Left renal cortex interstitium (tissue), 4 donors: ENCODE measurements around the gene ZNF48. TPM values are rescaled to one million over a fixed set of nuclear protein-coding genes. Genes with fewer than 3 reads are reported as not detected.

Experiments used
- DNase-seq, 4 donors: peaks; one replicate each; pipeline ENCODE4 v3.0.0-alpha.2; 2013; ENCODE audit warnings: low read depth in 4 of 4, low spot score in 2 of 4, missing footprints in 1 of 4
- polyA plus RNA-seq, 4 donors: library from polyadenylated mRNA; unstranded; fragments of 120-200 nt; gene quantifications; one replicate each; pipeline ENCODE4 v1.2.1, GENCODE V29; 2013; ENCODE audit not compliant: insufficient read length in 4 of 4

Gene ZNF48
- polyA plus RNA-seq, 4 donors: 11.7 to 17.5 (median 13.7) TPM

DNA sequence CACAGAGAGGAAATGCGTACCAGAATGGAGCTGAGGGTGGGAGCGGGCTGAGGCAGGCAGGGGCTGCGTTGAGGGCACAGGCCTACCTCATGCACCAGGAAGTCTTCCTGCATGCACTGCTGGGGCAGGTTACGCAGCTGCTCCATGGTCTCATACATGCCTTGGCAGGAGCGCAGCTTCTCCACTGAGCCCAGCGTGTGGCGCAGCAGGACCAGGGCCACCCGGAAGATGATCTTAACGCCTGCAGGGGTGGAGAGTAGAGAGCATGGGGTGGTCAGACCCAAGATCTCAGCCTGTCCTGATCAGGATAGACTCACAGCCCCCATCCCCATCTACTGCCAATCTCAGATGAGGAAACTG, 36.7 kb upstream of the ZNF48 start:
- DNase-seq: no peak

DNA sequence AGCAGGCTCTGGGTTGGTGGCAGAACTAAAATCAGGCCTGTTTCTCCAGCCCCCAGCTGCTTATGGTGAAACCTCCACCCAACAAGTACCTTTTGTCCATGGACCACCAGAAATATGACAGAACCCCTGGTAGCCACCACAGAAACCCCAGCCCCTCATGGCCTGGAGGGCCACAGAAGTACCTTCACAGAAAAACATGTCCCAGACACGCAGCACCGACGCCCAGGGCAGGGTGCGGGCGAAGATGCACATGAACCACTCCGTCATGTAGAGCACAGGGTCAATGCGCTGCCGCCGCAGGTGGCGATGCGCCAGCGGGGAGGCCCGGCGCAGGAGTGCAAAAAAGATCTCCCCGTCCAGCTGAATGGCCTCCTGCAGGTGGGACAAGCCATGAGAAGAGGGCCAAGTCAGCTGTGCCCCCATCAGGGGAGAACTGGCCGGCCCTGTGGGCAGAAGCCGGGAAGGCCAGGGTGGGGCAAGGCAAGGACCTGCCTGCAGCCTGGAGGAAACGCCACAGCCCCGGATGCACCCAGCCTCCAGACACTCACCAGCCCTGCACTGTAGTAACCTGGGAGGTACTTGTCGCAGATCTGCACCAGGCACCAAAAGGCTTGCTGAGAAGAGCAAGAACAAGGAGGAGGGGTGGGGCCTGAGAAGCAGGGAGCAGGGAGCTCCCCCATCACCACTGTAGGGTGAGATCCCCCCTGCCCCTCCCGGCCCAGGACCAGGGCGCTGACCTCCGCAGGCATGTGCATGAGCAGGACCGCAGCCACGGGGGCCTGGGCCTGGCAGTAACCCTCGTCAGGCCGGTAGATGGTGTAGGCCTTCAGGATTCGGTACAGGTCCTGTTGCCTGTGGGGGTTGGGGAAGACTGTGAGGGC, 36.0 kb upstream of the ZNF48 start:
- no peak for DNase-seq

DNA sequence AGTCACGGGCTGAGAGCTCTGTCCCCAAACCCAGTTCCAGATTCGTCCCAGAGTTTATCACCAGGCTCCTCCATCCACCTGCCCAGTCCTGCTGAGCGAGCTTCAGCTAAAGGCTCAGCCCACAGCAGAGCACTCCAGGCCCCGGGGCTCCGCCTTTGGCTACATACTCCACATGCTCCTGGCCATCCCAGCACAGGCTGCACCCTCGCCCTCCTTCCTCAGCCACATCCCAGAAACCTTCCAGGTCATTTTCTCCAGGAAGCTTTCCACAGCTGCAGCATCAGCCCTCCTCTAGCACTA, 35.4 kb upstream of the ZNF48 start:
- DNase-seq: no peak

DNA sequence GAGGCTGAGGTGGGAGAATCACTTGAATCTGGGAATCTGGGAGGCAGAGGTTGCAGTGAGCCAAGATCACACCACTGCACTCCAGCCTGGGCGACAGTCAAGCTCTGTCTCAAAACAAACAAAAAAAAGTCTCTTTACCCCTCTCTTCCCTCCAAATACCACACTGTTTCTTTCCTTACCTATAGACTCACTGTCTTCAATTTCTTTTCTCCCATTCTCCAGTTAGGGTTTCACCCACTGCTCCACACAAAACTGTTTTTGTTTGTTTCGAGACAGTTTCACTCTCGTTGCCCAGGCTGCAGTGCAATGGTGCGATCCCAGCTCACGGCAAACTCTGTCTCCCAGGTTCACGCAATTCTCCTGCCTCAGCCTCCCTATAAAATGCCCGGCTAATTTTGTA, 34.0 kb upstream of the ZNF48 start:
- DNase-seq: no peak

DNA sequence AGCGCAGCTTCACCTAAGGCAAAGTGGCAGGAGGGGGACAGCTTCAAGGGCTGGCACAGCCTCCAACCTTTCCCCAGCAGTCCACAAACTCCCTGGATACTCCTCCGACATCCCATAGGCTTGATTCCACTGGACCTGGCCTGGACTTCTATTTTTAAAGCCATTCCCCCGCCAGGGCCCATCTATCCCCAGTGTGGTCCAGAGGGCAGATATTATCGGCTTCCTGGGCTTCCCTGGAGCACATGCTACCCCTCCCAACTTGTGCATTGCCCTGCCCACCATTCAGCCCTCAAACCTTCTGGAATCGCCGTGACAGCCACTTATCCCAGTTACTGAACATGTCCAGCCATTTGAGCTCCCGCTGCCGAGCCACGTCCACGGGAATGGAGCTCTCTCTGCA, 30.0 kb upstream of the ZNF48 start:
- no peak for DNase-seq

DNA sequence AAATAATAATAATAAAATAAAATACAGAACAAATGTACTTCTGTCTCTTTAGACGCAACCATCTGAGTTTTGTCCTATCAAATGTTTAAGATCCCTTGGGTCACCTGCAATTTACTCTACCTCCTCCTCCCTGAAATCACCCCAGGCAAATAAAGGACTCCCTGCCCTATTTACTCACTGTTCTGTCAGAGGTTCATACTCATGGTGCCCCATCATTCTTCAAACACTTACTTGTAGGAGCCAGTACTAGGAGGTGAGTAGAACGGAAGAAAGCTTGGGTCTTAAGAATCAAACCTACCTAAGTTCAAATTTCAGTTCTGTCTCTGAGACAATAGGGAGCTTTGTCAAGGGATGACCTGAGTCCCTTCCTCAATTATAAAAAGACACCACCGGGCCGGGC, 28.7 kb upstream of the ZNF48 start:
- no peak for DNase-seq

DNA sequence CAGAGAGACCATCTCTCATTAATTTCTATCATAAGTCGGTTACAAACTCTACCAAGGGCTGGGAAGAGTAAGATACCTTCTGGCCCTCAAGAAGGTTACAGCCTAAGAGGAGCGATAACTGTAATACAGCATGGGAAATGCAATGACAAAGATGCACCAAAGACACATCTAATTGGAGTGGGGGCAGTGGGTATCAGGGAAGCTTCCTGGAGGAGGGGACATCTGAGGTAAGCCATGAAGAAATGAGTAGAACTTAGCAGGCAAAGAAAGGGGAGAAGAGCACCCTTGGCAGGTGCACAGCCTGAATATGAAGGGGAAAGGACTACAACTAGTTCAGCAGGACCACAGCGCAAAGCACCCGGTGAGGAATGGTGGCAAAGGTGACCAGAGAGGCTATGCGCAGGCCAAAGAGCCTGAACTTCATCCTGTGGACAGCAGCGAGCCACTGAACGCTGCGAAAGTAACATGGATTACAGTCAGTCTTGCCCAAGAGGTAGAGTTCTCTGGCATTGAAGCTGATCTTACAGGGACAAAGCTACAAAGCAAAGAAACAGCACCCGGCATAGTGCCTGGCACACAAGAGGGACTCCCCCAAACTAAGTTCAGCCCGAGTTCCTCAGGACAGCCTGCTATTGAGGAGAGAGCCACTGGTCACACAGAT, 27.7 kb upstream of the ZNF48 start:
- no peak for DNase-seq

DNA sequence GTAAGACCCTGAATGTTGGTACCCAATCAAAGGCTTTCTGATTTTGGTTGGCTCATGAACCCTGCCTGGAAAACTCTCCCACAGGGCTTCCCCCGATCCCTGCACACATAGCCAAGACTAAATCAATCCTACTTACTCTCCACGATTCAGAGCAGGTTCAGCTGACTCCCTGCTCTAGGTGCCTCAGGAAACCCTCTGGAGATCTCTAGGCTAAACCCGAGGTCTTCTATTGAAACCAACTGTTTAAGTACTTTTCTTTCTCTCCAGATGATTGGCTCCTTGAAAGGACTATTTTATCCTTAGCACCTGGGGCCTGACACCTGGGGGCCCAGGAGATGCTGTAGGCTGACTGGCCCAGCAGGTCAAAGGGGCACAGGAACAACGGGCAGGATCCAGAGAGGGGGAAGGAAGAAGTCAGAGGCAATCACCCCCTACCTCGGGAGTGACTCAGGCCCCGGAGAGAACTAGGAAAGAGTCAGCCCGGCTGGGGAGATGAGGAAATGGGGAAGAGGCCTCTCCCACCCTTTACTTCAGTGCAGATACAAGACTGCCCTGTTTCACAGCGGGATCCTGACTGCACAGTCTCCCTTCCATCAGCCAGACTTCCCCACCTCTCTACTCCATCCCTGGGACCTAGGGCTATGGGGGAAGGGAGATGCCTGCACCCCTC, 27.0 kb upstream of the ZNF48 start:
- no peak for DNase-seq

DNA sequence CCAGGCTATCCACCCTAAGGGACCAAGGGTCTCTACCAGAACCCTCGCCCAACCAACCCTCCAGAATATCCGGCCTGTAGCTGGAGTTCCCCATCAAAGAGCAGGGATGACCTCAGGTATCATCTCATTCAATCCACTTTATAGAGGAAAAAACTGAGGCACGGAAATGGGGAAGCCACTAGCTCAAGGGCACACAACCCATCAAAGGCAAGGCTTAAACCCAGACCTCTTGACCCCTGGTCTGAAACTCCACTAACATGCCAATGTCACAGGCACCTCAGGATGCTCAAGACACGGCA, 26.5 kb upstream of the ZNF48 start:
- no peak for DNase-seq

DNA sequence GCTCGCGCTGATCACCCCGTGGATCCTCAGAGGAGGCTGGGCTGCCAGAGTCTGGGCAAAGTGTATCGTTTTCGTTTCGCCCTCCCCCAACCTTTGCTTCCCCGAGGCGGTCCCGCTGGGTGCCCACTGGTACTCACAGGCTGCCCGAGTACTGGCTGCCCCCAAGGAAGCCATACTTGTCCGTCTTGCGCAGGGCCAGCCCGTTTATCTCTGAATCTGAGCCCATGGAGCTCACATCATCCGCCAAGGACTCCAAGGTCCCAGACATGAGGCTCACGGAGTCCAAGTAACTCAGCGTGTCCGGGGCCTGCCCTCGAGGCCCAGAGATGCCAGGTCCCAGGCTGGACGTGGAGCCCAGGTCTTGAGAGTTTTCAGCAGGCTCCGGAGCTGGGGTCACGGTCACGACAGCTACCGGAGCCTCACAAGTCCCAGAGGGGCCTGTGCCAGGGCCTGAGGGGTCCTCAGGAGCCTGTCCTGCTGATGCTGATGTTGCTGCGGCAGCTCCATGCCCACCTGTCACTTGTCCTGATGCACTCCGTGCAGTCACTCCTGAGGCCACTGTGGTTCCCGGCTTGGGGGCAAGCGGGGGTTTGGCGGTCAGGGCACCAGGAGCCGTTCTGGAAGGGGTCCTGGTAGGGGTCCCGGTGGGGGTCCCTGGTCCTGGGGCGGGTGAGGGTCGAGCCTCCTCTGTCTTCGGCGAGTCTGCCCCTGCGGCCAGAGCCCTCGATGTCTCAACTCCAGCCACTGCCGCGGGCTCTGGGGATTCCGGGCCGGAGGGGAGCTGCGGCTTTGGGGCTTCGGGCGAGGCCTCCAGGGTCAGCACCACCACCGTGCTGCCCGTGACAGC, 25.9 kb upstream of the ZNF48 start:
- no peak for DNase-seq

DNA sequence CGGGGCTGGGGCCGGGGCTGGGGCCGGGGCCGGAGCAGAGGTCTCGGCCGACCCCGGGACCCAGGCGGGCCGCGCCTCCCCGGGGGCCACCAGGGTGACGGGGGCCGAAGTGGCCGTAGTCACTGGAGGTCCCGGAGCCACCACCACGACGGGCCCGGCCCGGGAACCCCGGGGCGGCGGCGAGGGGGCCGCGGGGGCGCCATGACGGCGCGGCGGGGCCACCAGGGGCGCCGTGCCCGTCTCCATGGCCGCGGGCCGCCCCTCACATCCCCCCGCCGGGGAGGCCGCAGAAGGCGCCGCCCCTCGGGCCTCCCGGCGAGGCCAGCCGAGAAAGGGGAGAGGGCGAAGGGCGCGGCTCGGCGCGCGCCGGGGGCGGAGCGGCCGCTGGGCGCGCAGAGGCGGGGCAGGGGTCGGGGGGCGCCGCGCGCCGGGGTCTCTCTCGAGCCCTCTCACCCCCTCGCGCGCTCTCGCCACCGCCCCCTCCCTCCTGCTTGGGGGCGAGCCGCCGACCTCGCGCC, 25.2 kb upstream of the ZNF48 start:
- no peak for DNase-seq

DNA sequence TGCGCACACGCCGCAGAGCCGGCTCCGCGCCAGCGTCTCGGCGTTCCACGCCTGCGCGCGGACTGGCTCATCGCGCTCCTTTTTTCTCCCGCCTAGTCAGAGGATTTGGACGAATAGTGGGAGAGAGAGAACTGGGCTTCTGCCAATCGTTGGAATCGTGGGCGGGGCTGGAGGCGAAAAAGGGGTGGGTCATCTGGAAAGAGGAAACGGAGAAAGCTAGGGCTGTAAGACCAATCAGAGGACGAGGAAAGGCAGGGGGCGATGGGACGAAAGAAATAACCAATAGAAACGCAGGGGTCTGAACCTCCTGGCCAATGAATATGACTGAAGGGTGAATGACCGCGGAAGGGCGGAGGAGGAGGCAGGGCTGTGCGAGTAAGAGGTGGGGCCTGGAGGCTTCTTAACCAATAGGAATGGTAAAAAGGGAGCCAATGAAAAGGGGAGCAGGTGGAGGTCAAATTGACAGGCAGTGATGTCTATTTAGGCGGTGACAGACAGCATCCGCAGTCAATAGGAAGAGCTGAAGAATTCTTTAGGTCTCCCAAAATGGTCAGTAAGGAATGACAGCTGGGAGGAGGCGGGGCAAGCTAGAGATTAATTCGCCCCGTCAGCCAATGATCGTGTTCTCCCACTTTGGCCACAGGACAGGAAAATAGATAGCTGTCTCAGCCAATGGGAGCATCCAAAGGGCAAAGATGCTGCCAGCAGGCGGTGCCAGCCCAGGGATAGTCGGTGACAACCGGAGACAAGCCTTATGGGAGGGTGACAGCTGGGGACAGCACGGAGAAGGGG, 24.6 kb upstream of the ZNF48 start, which contains the start of gene TBC1D10B:
Gene TBC1D10B, minus strand, starts transcription at position 39 of the 792 bp plus-strand sequence. CDS start 311 bp downstream, outside the sequence.
- DNase-seq: peak; percentile 99 to 100 (median 100)

DNA sequence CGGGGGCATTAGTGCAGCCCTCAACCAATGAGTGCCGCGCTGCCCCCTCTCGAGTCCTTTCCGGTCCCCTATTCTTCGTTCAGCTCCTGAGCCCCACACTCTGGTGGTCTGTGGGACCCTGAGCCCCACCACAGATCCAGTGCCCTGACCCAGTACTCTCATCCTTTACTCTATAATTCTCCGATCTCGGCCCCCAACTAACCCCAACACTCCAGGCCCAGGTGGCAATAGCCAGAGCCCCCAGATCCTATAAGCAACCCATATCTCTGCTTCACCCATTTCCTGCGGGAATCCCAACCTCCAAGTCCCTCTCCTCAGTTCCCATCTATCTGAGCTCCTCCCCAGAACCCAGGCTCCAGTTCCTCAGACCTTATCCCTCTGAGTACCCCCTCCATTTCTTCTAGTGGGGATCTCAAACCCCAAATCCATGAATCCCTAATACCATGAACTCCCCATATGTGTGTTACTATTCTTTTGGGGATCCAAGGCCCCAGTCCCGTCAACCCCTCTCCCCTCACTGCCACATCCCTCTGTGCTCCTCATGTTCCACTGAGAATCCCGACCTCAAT, 23.9 kb upstream of the ZNF48 start:
- DNase-seq: no peak

DNA sequence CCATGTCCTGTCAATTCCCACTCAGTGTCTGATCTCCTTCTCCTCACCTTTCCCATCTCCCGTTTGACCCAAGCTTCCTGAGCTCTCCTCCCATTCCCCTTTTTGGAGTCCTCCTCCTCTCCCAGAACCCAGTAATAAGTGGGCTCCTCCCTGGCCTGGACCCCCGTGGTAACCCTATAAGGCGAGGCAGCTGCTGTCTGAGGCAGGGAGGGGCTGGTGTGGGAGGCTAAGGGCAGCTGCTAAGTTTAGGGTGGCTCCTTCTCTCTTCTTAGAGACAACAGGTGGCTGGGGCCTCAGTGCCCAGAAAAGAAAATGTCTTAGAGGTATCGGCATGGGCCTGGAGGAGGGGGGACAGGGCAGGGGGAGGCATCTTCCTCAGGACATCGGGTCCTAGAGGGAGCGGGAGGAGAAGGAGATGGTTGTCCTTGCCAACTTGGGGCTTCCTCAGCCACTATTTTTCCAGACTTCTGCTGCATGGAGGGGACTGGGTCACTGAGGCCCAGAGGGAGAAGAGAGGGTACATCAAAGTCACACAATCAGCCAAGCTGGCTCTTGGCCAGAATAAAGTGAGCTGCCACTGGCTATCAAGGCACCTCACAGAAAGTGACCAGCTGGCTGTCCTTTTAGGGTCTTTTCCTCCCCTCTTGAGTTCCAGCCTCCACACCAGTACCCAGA, 23.0 kb upstream of the ZNF48 start:
- DNase-seq: no peak

DNA sequence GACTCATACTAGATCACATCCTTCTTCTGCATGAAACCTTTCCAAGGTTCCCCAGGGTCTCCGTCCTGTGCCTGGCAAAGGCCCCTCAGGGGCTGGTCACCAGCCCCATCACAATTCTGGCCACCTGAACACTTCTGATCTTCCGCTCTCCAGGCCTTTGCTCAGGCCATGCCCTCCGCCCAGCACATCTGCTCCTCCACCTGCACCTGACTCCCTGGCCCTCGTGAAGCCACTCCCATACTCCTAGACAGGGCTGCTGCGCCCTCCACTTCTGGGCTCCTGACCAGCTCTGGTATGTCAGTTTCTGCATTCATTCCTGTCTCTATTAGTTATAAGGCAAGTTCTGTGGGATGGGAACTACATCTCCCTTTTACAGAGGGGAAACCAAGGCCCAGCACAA, 22.5 kb upstream of the ZNF48 start:
- DNase-seq: no peak

DNA sequence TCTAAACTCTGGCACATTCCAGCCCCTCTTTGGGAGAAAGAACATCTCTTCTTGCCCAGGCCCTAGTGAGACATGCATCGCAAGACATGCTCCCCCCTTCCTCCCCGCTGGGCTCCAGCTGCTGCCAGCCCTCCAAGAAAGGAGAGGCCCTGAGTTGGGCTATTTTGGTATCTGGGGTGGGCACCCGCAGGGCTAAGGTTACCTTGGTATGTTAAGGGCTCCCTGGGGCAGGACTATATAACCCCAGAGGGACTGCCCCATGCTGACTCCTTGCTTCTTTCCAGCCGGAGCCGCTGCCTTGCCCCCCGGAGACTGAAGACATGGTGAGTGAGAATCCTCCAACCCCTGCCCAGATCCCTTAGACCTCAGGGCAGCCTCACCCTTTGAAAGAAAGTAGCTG, 20.7 kb upstream of the ZNF48 start, which contains the start of gene MYL11:
Gene MYL11, plus strand, starts transcription at position 265 of the 400 bp plus-strand sequence. Its CDS starts 56 bp downstream, at position 321.
- no peak for DNase-seq

DNA sequence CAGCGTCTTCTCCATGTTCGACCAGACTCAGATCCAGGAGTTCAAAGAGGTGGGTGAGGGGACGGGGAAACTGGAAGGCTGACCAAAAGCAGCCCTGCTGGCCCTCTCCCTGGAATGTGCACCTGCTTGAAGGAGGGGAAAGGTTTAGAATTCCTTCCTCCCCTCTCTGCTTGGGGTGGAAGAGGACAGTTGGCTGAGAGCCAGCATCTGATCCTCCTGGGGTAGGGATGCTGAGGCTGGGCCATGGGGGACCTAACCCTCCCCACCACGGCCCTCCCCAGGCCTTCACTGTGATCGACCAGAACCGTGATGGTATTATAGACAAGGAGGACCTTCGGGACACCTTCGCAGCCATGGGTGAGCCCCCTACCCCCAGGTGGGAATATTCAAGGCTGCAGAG, 19.4 kb upstream of the ZNF48 start:
- no peak for DNase-seq

DNA sequence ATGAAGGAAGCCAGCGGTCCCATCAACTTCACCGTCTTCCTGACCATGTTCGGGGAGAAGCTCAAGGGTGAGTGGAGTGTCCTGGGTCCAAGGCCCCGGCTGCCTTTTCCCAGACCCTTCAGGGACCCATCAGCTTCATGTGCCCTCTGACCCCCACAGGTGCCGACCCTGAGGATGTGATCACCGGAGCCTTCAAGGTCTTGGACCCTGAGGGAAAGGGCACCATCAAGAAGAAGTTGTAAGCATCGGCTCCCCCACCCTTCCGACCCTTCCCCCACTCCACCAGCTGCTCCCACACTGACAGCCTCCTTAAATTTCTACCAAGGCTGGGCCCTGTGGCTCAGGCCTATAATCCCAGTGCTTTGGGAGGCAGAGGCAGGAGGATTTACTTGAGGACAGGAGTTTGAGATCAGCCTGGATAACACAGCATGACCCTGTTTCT, 18.7 kb upstream of the ZNF48 start:
- no peak for DNase-seq
